H9 (cell line): ENCODE results near the gene ALDH3A2. TPM values are rescaled to one million over a fixed set of nuclear protein-coding genes. Genes with fewer than 3 reads are reported as not detected.

Experiments
- DNase-seq: peaks from one replicate; pipeline ENCODE4 v3.0.0-alpha.2; 2017
- H2AFZ ChIP-seq: one replicate; pipeline ENCODE4 v1.6.1; 2013; ENCODE audit warnings: mild to moderate bottlenecking, low read length, control low read depth, moderate library complexity
- H2AK5ac ChIP-seq: 2 replicates; pipeline ENCODE4 v1.6.1; 2013; ENCODE audit warnings: low read length, control low read depth, mixed read lengths; ENCODE audit not compliant: insufficient read length
- H2BK120ac ChIP-seq: one replicate; pipeline ENCODE4 v1.6.1; 2013; ENCODE audit warnings: low read depth, mild to moderate bottlenecking, low read length, control low read depth, inconsistent platforms; ENCODE audit not compliant: poor library complexity, severe bottlenecking
- H2BK12ac ChIP-seq: 2 replicates; pipeline ENCODE4 v1.6.1; 2013; ENCODE audit warnings: low read length, control low read depth, mixed read lengths, low read depth; ENCODE audit not compliant: insufficient read length
- H2BK15ac ChIP-seq: 2 replicates; pipeline ENCODE4 v1.6.1; 2013; ENCODE audit warnings: low read depth, low read length, control low read depth
- H2BK20ac ChIP-seq: one replicate; pipeline ENCODE4 v1.6.1; 2013; ENCODE audit warnings: low read depth, mild to moderate bottlenecking, low read length, control low read depth, inconsistent platforms; ENCODE audit not compliant: poor library complexity, severe bottlenecking
- H2BK5ac ChIP-seq: 2 replicates; pipeline ENCODE4 v1.6.1; 2013; ENCODE audit warnings: low read length, control low read depth, mixed read lengths; ENCODE audit not compliant: insufficient read length
- H3K14ac ChIP-seq: 2 replicates; pipeline ENCODE4 v1.6.1; 2013; ENCODE audit warnings: low read length, control low read depth; ENCODE audit not compliant: insufficient read depth
- H3K18ac ChIP-seq: 2 replicates; pipeline ENCODE4 v1.6.1; 2013; ENCODE audit warnings: low read depth, mild to moderate bottlenecking, mixed read lengths, low read length, control low read depth; ENCODE audit not compliant: insufficient read length
- H3K23ac ChIP-seq: 2 replicates; pipeline ENCODE4 v1.6.1; 2013; ENCODE audit warnings: low read length, control low read depth, mixed read lengths, low read depth; ENCODE audit not compliant: insufficient read length
- H3K23me2 ChIP-seq: 2 replicates; pipeline ENCODE4 v1.6.1; 2013; ENCODE audit warnings: low read depth, mild to moderate bottlenecking, mixed read lengths, low read length, control low read depth; ENCODE audit not compliant: insufficient read length, poor library complexity, severe bottlenecking
- H3K27ac ChIP-seq: 2 replicates; pipeline ENCODE4 v1.5.1; 2013; ENCODE audit warnings: low read length, control low read depth, mixed read lengths, low read depth; ENCODE audit not compliant: insufficient read length
- H3K27me3 ChIP-seq: 2 replicates; pipeline ENCODE4 v1.6.1; 2013; ENCODE audit warnings: low read length, control low read depth, inconsistent platforms; ENCODE audit not compliant: insufficient read depth
- H3K4ac ChIP-seq: 2 replicates; pipeline ENCODE4 v1.6.1; 2013; ENCODE audit warnings: low read depth, mild to moderate bottlenecking, control low read depth, inconsistent platforms, low read length, moderate library complexity
- H3K4me1 ChIP-seq: 2 replicates; pipeline ENCODE4 v1.6.1; 2013; ENCODE audit warnings: low read length, control low read depth, inconsistent platforms; ENCODE audit not compliant: insufficient read depth
- H3K4me2 ChIP-seq: 2 replicates; pipeline ENCODE4 v1.6.1; 2013; ENCODE audit warnings: low read length, control low read depth, mixed read lengths; ENCODE audit not compliant: insufficient read length, insufficient read depth
- H3K56ac ChIP-seq: 2 replicates; pipeline ENCODE4 v1.6.1; 2013; ENCODE audit warnings: low read depth, mild to moderate bottlenecking, mixed read lengths, low read length, control low read depth; ENCODE audit not compliant: insufficient read length
- H3K79me1 ChIP-seq: 2 replicates; pipeline ENCODE4 v1.6.1; 2013; ENCODE audit warnings: low read depth, mild to moderate bottlenecking, moderate library complexity, low read length, control low read depth, inconsistent platforms; ENCODE audit not compliant: insufficient read depth, poor library complexity, severe bottlenecking
- H3K79me2 ChIP-seq: 2 replicates; pipeline ENCODE4 v1.6.1; 2013; ENCODE audit warnings: low read length, control low read depth, inconsistent platforms; ENCODE audit not compliant: insufficient read depth
- H3K9ac ChIP-seq: 2 replicates; pipeline ENCODE4 v1.6.1; 2013; ENCODE audit warnings: low read length, control low read depth, mixed read lengths; ENCODE audit not compliant: insufficient read length; ENCODE audit errors: extremely low read depth
- H3K9me3 ChIP-seq: one replicate; pipeline ENCODE4 v1.6.1; 2013; ENCODE audit warnings: low read depth, low read length, inconsistent platforms; ENCODE audit not compliant: control insufficient read depth
- H3T11ph ChIP-seq: one replicate; pipeline ENCODE4 v1.6.1; 2013; ENCODE audit warnings: mild to moderate bottlenecking, low read length, control low read depth, inconsistent platforms
- H4K20me1 ChIP-seq: one replicate; pipeline ENCODE4 v1.6.1; 2013; ENCODE audit not compliant: control insufficient read depth, insufficient read length, insufficient read depth
- H4K5ac ChIP-seq: 2 replicates; pipeline ENCODE4 v1.6.1; 2013; ENCODE audit warnings: low read depth, mild to moderate bottlenecking, mixed read lengths, low read length, control low read depth; ENCODE audit not compliant: insufficient read length
- H4K8ac ChIP-seq: replicated peaks from 2 replicates; pipeline ENCODE4 v1.6.1; 2013; ENCODE audit warnings: low read length, control low read depth, mixed read lengths, low read depth; ENCODE audit not compliant: insufficient read length
- H4K91ac ChIP-seq: 2 replicates; pipeline ENCODE4 v1.6.1; 2013; ENCODE audit warnings: low read depth, mild to moderate bottlenecking, moderate library complexity, mixed read lengths, low read length, control low read depth; ENCODE audit not compliant: insufficient read length
- H3K27ac Mint-ChIP-seq, 3 experiments: 2 replicates in 2 of 3; 3 replicates in 1 of 3; pipeline ENCODE4 v1.8.0; 2020 to 2021; ENCODE audit warnings: mixed read lengths in 3 of 3, mild to moderate bottlenecking in 1 of 3, moderate library complexity in 1 of 3
- H3K27me3 Mint-ChIP-seq: 2 replicates; pipeline ENCODE4 v1.8.0; 2021; ENCODE audit warnings: low read depth, mild to moderate bottlenecking, moderate library complexity, mixed read lengths
- H3K36me3 Mint-ChIP-seq, 3 experiments: 2 replicates in 2 of 3; 3 replicates in 1 of 3; pipeline ENCODE4 v1.8.0; 2020 to 2021; ENCODE audit warnings: low read depth in 3 of 3, mixed read lengths in 3 of 3; ENCODE audit not compliant: insufficient read depth in 1 of 3
- H3K4me1 Mint-ChIP-seq, 2 experiments: 2 replicates each; pipeline ENCODE4 v1.8.0; 2020; ENCODE audit warnings: mixed read lengths in 2 of 2
- H3K4me3 Mint-ChIP-seq, 2 experiments: 2 replicates in 1 of 2; 3 replicates in 1 of 2; pipeline ENCODE4 v1.8.0; 2020 to 2021; ENCODE audit warnings: mild to moderate bottlenecking in 2 of 2, mixed read lengths in 2 of 2, moderate library complexity in 1 of 2
- H3K9me3 Mint-ChIP-seq, 2 experiments: 2 replicates in 1 of 2; 3 replicates in 1 of 2; pipeline ENCODE4 v1.8.0; 2020; ENCODE audit warnings: mild to moderate bottlenecking in 2 of 2, mixed read lengths in 2 of 2, moderate library complexity in 1 of 2
- CTCF ChIP-seq: fragments of 200-600 bp; sonication (generic); conservative IDR thresholded peaks from 3 replicates; pipeline ENCODE4 v1.8.0; 2021; ENCODE audit warnings: antibody characterized with exemption, mild to moderate bottlenecking
- WGBS: extraction: QIAGEN DNeasy Blood & Tissue Kit; methylation state at CpG from one replicate; pipeline ENCODE4 v1.1.7; 2013; ENCODE audit warnings: missing lambda C conversion rate, low lambda C conversion rate, mixed read lengths; ENCODE audit not compliant: insufficient read length; ENCODE audit errors: extremely low coverage; 5-methylcytosine and 5-hydroxymethylcytosine counted together
- total RNA-seq: library from RNA; stranded (reverse); gene quantifications from 2 replicates; pipeline ENCODE4 v1.2.1, GENCODE V29; 2021

The ALDH3A2 gene
- total RNA-seq, 1 experiment from 2014 or later = 100 TPM

- Histone ChIP-seq H3K23ac (no peak overlapping the region), H4K20me1 (no peaks in the 10 kb centered on the region), H3K14ac (no peak overlapping the region), H3K9ac (no peak overlapping the region), H3K27ac (no peak overlapping the region), H2BK120ac (no peak overlapping the region), H3K79me2 (no peaks in the 10 kb centered on the region), H2BK5ac (no peak overlapping the region), H3K4ac (no peak overlapping the region), H2BK20ac (no peak overlapping the region), H3K56ac (no peak overlapping the region), H3T11ph (no peak overlapping the region), H3K23me2 (no peaks in the 10 kb centered on the region), H2BK15ac (no peak overlapping the region), H3K79me1 (no peaks in the 10 kb centered on the region), H4K91ac (no peak overlapping the region), H3K4me2 (no peak overlapping the region), H2AK5ac (no peak overlapping the region), H3K27me3 (no peaks in the 10 kb centered on the region), H3K4me1 (no peaks in the 10 kb centered on the region), H3K18ac (no peak overlapping the region), H4K5ac (no peak overlapping the region), H4K8ac (no peak overlapping the region), H3K9me3 (peaks cover 17% of the 10 kb centered on the region), H2BK12ac (no peak overlapping the region), H2AFZ (no peak overlapping the region)
- DNase-seq = no peak
- Mint-ChIP-seq H3K4me1 (no peaks in the 10 kb centered on the region), H3K36me3 (peaks cover 20 to 36% (median 32%) of the 10 kb centered on the region in 3 experiments), H3K9me3 (peaks cover 42 to 47% of the 10 kb centered on the region in 2 experiments), H3K4me3 (no peak overlapping the region), H3K27me3 (peaks cover 5% of the 10 kb centered on the region), H3K27ac (no peak overlapping the region)
- no CpG with 5 or more reads among the region's 2 CpGs for WGBS
- TF ChIP-seq CTCF = no peak
Measured at GRCh38 chr17:19619705-19620325, 28.7 kb upstream of the ALDH3A2 start.
